ENCODE results near the gene PID1.

GRCh38 chr2:229239021-229239420 lies 32.1 kb downstream of the PID1 start:
- TF ChIP-seq POLR2A (IDR thresholded peaks at IDR 0.05) (no peak), CTCF (IDR thresholded peaks at IDR 0.05) (no peak), POLR2AphosphoS5 (IDR thresholded peaks at IDR 0.05) (no peak)
